RPMI7951 (cell line): ENCODE results near the gene RHO. TPM values are rescaled to one million over a fixed set of nuclear protein-coding genes. Genes with fewer than 3 reads are reported as not detected.
A peak's percentile ranks its signal among the peaks of the same experiment; 100 is the strongest.
"Not testable (repeated sequence)": the region's sequence is repeated elsewhere in the genome, so short reads cannot be mapped to it uniquely, and the experiment has no call there.

Experiments used
- DNase-seq: peaks from one replicate; pipeline ENCODE4 v3.0.0-alpha.2; 2012; ENCODE audit warnings: low read depth
- total RNA-seq: library from RNA; depleted of rRNA; stranded (reverse); fragments of >200 nt; shearing (Covaris generic); gene quantifications from 2 replicates; pipeline ENCODE4 v1.2.3, GENCODE V29; 2014

RHO gene
- total RNA-seq, 1 experiment from 2014 or later, result not detected

DNA sequence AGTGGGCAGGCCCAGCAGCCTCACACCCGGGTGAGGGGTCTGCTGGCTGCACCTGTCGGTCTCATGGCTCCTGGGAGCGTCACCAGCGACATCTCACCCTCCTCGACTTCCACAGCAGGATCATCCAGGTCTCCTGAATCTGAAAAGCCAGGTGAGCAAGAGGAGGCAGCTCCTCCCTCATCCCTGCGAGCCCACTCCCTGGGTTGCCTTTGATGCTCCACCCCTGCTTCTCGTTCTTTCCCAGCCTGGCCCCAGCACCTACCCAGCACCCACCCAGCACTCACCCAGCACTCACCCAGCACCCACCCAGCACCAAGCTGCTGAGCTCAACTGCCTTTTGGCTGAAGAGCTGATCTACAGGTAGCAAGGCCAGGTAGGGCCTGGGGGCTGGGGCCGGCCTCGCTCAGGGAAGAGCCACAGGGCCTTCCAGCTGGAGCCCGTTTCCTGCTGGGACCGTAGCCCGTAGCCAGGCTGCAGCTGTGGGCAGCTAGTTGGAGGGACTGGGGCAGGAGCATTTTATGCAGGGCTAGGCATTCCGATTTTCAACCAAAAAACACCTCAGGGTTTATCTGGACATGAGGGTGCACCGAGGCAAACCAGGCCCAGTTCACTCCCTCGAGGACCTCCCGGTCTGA lies 14.8 kb downstream of the RHO start, which contains the start of gene H1-8:
Gene H1-8, plus strand, starts transcription at position 20 of the 635 bp plus-strand sequence. Its CDS starts 44 bp downstream, at position 64.
- DNase-seq, result no peak

DNA sequence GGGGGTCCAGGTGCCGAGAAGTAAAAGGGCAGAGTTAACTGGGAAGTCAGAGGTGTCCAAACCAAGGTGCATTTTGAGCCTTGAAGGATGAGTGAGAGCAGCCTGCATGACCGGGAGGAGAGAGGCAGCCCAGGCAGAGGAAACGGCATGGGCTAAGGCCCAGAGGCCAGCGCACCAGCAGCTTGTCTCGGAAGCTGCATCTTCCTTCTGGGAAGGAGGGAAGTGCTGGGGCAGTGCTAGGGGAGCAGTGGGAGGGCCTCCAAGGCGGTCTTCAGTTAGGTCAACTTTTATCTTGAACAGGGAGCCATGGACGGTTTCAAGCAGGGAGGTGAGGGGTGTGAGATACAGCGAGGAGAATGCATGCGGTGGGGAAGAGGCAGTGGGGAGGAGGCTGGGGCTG lies 15.6 kb downstream of the RHO start:
- DNase-seq, result no peak

DNA sequence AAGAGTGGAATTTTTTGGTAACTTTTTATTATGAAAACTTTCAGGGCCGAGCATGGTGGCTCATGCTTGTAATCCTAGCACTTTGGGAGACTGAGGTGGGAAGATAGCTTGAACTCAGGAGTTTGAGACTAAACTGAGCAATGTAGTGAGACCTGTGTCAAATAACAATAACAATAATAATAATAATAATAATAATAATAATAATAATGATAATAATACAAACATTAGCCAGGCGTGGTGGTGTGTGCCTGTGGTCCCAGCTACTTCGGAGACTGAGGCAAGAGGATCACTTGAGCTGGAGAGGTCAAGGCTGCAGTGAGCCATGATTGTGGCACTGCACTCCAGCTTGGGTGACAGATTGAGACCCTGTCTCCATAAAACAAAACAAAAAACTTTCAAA lies 17.5 kb downstream of the RHO start:
- not testable (repeated sequence) for DNase-seq

GRCh38 chr3:129547241-129547640 lies 18.8 kb downstream of the RHO start:
- no peak for DNase-seq

GRCh38 chr3:129548104-129548965 lies 19.9 kb downstream of the RHO start:
- DNase-seq, result no peak

GRCh38 chr3:129549006-129549800 lies 20.8 kb downstream of the RHO start:
- peak; percentile 66 for DNase-seq

GRCh38 chr3:129549805-129550204 lies 21.4 kb downstream of the RHO start:
- no peak for DNase-seq

GRCh38 chr3:129552287-129553050 lies 24.0 kb downstream of the RHO start:
- no peak for DNase-seq

GRCh38 chr3:129553171-129553570 lies 24.7 kb downstream of the RHO start:
- DNase-seq, result no peak

- no peak for DNase-seq
Observed at GRCh38 chr3:129553719-129554118, 25.3 kb downstream of the RHO start.

GRCh38 chr3:129554356-129555152 lies 26.1 kb downstream of the RHO start:
- DNase-seq, result no peak

DNA sequence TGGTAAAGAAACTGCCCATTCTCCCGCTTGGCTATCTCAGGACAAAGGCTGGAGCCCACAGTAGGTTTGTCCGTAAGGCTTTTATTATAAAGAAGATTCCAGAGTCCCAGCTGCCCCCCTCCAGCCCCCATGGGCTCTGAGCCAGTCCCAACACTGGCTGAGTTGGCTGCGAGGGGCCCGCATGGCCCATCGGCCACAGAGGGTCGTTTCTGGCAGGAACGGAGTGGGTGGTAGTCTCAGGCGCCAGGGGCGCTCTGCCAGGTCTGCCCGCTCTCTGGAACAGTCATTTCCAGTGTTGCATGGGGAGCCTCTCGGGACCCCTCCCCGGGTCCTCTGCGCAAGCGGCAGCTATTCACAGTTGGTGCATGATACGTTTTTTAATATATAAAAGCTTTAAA lies 26.7 kb downstream of the RHO start:
- no peak for DNase-seq

DNA sequence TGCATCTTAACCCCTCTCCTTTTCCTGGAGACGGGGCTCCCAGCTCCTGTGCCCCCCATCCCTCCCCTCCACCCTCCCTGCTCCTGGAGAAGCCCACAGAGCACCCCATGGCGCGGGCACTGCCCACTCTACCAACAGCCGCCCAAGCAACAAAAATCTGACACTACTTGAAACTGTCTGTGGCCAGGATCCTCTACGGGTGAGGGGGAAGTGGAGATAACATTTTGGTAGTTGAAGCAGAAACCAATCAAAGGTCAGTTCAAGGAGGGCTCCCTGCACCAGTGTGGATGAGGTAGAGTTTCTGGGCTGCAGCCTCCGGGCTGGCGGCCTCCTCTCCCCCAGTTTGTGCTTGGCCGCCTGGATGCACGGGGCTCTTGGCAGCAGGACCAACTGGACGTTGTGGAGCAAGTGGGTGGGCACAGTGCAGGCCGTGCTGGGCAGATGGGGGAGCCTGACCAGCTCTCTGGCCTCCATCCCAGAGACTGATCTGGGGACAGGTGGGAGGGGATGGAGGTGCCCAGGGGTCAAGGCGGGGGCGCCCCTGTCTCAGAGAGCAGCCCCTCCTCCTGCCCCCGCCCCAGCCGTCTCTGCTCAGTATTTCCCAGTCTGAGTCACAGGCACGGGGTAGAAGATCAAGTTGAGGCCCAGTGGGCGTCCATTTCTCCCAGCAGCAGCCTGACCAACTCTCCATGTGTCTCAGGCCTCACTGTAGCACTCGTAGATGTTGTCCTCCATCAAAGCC lies 27.3 kb downstream of the RHO start:
- no peak for DNase-seq

- no peak for DNase-seq
Observed at GRCh38 chr3:129556358-129556695, 27.9 kb downstream of the RHO start.

GRCh38 chr3:129556890-129557547 lies 28.6 kb downstream of the RHO start:
- DNase-seq, result no peak

- DNase-seq, result no peak
Observed at GRCh38 chr3:129557548-129557894, 29.1 kb downstream of the RHO start.

DNA sequence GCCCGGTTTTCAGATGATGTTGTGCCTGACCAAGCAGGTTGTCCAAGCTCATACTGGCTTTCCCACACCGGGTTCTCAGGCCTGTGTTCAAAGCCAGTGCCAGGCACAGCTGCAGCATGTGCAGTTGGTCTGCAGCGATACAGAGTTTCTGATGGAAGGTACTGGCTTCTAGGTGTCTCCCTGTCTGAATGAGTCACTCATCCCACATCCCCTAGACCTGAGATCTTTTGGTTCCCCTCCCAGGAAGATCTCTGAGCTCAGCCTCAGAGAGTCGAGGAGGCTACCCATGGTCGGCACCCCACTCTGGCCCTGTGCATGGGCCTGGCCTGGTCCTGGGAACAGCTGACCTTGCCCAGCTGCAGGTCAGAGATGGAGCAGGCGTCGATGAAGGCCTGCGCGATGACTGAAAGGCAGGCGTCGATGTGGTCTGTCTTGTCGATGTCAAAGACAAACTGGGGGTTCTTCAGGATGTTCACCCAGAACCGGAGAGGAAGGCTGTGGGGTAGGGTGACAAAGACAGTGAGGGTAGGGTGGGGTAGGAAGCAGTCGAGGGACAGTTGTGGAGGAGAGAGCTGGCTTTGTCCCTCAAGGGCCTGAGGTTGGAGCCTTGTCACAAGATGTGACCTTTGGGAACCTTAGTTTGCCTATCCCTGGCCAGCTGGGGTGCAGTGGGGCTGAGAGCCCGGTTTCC lies 29.8 kb downstream of the RHO start:
- DNase-seq, result peak; percentile 70

GRCh38 chr3:129558772-129559564 lies 30.5 kb downstream of the RHO start:
- DNase-seq, result peak; percentile 97
